NCI-H128 (cell line): ENCODE results near the gene RNF32.
"Not testable (repeated sequence)": the region's sequence is repeated elsewhere in the genome, so short reads cannot be mapped to it uniquely, and the experiment has no call there.

Experiments
- DNase-seq: peaks from one replicate; lab custom pipeline; 2025; ENCODE audit not compliant: unreplicated experiment; lab: John Stamatoyannopoulos, UW

The RNF32 gene

GRCh38 chr7:156614434-156615264 lies 25.9 kb upstream of the RNF32 start:
- DNase-seq: no peak

- DNase-seq: no peak
These were observed 24.0 kb upstream of the RNF32 start for GRCh38 chr7:156616269-156617202.

- no peak for DNase-seq
These were observed 23.4 kb upstream of the RNF32 start for GRCh38 chr7:156617215-156617614.

GRCh38 chr7:156618078-156618779 lies 22.3 kb upstream of the RNF32 start:
- DNase-seq: no peak

- no peak for DNase-seq
These were observed 21.7 kb upstream of the RNF32 start for GRCh38 chr7:156618780-156619367.

GRCh38 chr7:156619488-156620290 lies 20.9 kb upstream of the RNF32 start:
- not testable (repeated sequence) for DNase-seq

GRCh38 chr7:156620291-156620675 lies 20.3 kb upstream of the RNF32 start:
- DNase-seq: no peak

GRCh38 chr7:156621652-156622051 lies 18.9 kb upstream of the RNF32 start:
- DNase-seq: no peak

GRCh38 chr7:156625580-156625979 lies 15.0 kb upstream of the RNF32 start:
- DNase-seq: no peak

- no peak for DNase-seq
These were observed 14.2 kb upstream of the RNF32 start for GRCh38 chr7:156626220-156626895.

GRCh38 chr7:156628562-156628961 lies 12.0 kb upstream of the RNF32 start:
- DNase-seq: no peak

- no peak for DNase-seq
These were observed 10.7 kb upstream of the RNF32 start for GRCh38 chr7:156629873-156630272.

GRCh38 chr7:156634117-156634516 lies 6.5 kb upstream of the RNF32 start:
- DNase-seq: no peak

- no peak for DNase-seq
These were observed 4.8 kb upstream of the RNF32 start for GRCh38 chr7:156635529-156636385.

GRCh38 chr7:156637093-156637492 lies 3.5 kb upstream of the RNF32 start:
- DNase-seq: not testable (repeated sequence)

- DNase-seq: no peak
These were observed 2.0 kb upstream of the RNF32 start for GRCh38 chr7:156638443-156639077.

GRCh38 chr7:156639426-156640256 lies 933 bp upstream of the RNF32 start:
- DNase-seq: no peak
